Neutrophil (primary cell): ENCODE data around the gene THBS3.
"Not testable (repeated sequence)": the region's sequence is repeated elsewhere in the genome, so short reads cannot be mapped to it uniquely, and the experiment has no call there.

Experiments used
- H3K27ac ChIP-seq: fragments of 200-600 bp; sonication (generic); 2 replicates; pipeline ENCODE4 v1.5.1; 2016; ENCODE audit warnings: mild to moderate bottlenecking, moderate library complexity
- H3K27me3 ChIP-seq: fragments of 200-600 bp; sonication (generic); 2 replicates; pipeline ENCODE4 v1.6.0; 2016; ENCODE audit warnings: mild to moderate bottlenecking
- H3K36me3 ChIP-seq: fragments of 200-600 bp; sonication (generic); 2 replicates; pipeline ENCODE4 v1.5.1; 2017
- H3K4me1 ChIP-seq, 2 experiments: fragments of 200-600 bp in 1 of 2; sonication (generic) in 1 of 2; 1 replicate in 1 of 2; 2 replicates in 1 of 2; pipeline versions ENCODE4 v1.5.1 to v1.6.1; 2013 to 2016; ENCODE audit warnings: low read depth in 1 of 2, low read length in 1 of 2, mild to moderate bottlenecking in 1 of 2, moderate library complexity in 1 of 2; ENCODE audit not compliant: control insufficient read depth in 1 of 2, insufficient read depth in 1 of 2
- H3K4me3 ChIP-seq, 2 experiments: fragments of 200-600 bp in 1 of 2; sonication (generic) in 1 of 2; 1 replicate in 1 of 2; 2 replicates in 1 of 2; pipeline ENCODE4 v1.5.1; 2013 to 2016; ENCODE audit warnings: low read depth in 1 of 2, low read length in 1 of 2, mild to moderate bottlenecking in 1 of 2, moderate library complexity in 1 of 2
- H3K9me3 ChIP-seq: fragments of 200-600 bp; sonication (generic); 2 replicates; pipeline ENCODE4 v1.5.1; 2016
- TF ChIP-seq, protein P1 (sequence below): fragments of 200-600 bp; sonication (generic); IDR thresholded peaks from 2 replicates; pipeline ENCODE4 v1.5.1; 2016; ENCODE audit warnings: antibody characterized with exemption

THBS3 gene

DNA sequence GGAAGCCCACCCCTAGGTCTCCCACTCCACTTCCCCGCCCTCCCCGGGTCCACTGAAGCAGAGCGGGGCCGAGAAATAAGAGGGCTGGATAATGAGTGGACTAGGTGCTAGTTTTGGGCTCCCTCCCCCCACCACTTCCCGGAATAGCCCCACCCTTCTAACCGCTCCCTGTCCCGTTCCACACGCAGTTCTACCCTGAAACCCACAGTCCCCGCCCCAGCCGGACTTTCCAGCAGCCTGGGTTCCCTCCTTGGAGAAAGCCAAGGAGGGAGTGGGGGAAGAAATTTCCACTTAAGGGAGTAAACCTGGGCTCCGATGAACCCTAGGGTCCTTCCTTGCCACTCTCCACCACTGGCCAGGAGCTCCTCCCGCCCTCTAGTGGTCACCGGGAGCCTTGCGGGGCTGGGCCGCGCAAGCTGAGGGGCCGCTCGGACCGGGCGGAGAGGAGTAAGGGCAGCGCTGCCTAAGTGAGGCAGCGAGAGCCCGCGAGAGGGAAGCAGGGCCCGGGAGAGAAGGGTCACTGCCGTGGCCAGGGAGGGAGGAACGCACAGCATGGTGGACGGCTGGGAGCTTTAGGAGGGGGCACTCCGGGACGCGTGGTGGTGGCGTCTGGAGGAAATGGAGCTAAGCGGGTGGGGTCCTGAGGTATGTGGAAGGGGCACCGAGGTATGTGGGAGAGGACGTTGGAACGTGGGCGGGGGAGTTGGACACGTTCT, 14.3 kb downstream of the THBS3 start:
- Histone ChIP-seq H3K4me3 (peak overlapping the region; percentile 64 to 71), H3K27ac (peak overlapping the region; percentile 11), H3K36me3 (peaks cover 15% of the 10 kb centered on the region), H3K27me3 (peaks cover 41% of the 10 kb centered on the region), H3K4me1 (peaks cover 28 to 30% of the 10 kb centered on the region in 2 experiments), H3K9me3 (no peaks in the 10 kb centered on the region)
- TF ChIP-seq, protein P1, sequence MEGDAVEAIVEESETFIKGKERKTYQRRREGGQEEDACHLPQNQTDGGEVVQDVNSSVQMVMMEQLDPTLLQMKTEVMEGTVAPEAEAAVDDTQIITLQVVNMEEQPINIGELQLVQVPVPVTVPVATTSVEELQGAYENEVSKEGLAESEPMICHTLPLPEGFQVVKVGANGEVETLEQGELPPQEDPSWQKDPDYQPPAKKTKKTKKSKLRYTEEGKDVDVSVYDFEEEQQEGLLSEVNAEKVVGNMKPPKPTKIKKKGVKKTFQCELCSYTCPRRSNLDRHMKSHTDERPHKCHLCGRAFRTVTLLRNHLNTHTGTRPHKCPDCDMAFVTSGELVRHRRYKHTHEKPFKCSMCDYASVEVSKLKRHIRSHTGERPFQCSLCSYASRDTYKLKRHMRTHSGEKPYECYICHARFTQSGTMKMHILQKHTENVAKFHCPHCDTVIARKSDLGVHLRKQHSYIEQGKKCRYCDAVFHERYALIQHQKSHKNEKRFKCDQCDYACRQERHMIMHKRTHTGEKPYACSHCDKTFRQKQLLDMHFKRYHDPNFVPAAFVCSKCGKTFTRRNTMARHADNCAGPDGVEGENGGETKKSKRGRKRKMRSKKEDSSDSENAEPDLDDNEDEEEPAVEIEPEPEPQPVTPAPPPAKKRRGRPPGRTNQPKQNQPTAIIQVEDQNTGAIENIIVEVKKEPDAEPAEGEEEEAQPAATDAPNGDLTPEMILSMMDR, result peak; percentile 96

DNA sequence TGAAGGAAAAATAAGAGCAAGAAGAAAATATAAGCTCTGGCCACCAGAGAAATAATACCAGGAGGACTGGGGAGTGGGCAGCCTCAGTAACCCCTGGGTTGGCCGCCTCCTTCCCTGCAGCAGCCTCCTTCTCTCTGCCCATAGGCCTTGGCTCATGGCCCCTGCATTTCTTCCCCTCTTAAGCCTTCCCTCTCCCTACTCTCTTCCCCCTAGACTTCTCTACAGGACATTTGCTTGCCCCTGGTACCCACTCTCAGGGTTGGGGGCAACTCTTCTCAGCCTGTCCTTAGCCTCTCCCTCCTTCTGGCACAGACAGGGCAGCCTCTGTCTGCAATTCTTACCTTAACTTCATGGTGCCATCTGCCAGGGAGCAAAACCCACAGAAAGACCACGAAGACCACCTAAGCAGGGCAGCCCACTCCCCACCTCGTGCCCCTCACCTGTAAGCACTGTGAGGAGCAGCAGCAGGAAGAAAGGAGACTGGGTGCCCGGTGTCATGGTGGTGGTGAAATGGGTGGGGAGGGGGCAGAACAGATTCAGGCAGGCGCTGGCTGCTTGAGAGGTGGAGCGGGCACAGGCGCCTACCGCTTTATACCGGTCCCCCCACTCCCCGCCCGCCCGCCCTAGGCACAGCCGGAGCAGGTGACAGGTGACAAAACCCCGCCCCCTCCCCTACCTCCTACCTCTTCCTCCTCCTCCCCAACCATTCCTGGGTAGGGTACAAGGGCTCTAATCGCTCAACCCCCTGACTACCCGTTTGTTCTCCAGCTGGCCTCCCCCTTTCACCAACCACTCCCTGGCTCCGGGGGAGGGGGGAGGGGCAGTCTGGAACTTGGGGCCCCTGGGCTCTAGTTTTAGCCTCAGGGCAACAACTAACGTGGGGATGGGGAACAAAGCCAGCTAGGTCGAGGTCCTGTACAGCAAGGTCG, 15.1 kb downstream of the THBS3 start:
- Histone ChIP-seq H3K27ac (peak overlapping the region; percentile 11), H3K9me3 (no peaks in the 10 kb centered on the region), H3K36me3 (peaks cover 9% of the 10 kb centered on the region), H3K4me1 (peaks cover 28 to 30% of the 10 kb centered on the region in 2 experiments), H3K27me3 (peaks cover 41% of the 10 kb centered on the region), H3K4me3 (peak overlapping the region; percentile 64 to 71)
- TF ChIP-seq, protein P1, result no peak

DNA sequence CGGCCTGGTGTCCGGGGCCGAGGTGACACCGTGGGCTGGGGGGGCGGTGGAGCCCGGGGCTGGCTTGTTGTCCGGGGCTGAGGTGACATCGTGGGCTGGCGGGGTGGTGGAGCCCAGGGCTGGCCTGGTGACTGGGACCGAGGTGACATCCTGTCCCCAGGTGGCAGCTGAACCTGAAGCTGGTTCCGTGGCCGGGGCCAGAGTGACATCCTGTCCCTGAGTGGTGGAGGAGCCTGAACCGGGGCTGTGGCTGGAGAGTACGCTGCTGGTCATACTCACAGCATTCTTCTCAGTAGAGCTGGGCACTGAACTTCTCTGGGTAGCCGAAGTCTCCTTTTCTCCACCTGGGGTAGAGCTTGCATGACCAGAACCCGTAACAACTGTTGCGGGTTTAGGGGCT, 15.8 kb downstream of the THBS3 start:
- Histone ChIP-seq H3K27me3 (peaks cover 41% of the 10 kb centered on the region), H3K4me3 (no peak overlapping the region), H3K27ac (no peak overlapping the region), H3K9me3 (no peaks in the 10 kb centered on the region), H3K36me3 (peaks cover 2% of the 10 kb centered on the region), H3K4me1 (peaks cover 28 to 30% of the 10 kb centered on the region in 2 experiments)
- TF ChIP-seq, protein P1, result no peak

DNA sequence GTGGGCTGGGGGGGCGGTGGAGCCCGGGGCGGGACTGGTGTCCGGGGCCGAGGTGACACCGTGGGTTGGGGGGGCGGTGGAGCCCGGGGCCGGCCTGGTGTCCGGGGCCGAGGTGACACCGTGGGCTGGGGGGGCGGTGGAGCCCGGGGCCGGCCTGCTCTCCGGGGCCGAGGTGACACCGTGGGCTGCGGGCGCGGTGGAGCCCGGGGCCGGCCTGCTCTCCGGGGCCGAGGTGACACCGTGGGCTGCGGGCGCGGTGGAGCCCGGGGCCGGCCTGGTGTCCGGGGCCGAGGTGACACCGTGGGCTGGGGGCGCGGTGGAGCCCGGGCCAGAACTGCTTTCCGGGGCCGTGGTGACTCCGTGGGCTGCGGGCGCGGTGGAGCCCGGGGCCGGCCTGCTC, 17.8 kb downstream of the THBS3 start:
- H3K27ac ChIP-seq, H3K9me3 ChIP-seq, H3K4me3 ChIP-seq, H3K36me3 ChIP-seq: not testable (repeated sequence)
- Histone ChIP-seq H3K4me1 (peaks cover 26 to 27% of the 10 kb centered on the region in 2 experiments), H3K27me3 (peaks cover 29% of the 10 kb centered on the region)

DNA sequence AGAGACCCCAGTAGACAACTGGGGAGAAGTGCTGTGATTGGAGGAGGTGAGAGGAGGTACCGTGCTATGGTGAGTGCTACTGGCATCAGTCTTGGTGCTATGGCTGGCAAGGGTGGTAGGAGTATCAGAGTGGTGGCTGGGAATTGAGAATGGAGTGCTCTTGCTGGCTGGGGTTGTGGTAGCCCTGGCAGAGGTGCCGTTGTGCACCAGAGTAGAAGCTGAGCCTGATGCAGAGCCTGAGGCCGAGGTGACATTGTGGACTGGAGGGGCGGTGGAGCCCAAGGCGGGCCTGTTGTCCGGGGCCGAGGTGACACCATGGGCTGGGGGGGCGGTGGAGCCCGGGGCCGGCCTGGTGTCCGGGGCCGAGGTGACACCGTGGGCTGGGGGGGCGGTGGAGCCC, 19.4 kb downstream of the THBS3 start:
- Histone ChIP-seq H3K27ac (no peak overlapping the region), H3K36me3 (no peaks in the 10 kb centered on the region), H3K9me3 (no peaks in the 10 kb centered on the region), H3K4me3 (no peak overlapping the region), H3K4me1 (peaks cover 9 to 11% of the 10 kb centered on the region in 2 experiments), H3K27me3 (peaks cover 12% of the 10 kb centered on the region)
- TF ChIP-seq, protein P1, result no peak
